CD4-positive, alpha-beta T cell treated with Interleukin-21 for 1 hour (primary cell): ENCODE measurements around the gene IL1RAPL2.
"Not testable (repeated sequence)": the region's sequence is repeated elsewhere in the genome, so short reads cannot be mapped to it uniquely, and the experiment has no call there.

ENCODE experiments used
- DNase-seq: peaks from one replicate; pipeline ENCODE4 v3.0.0-alpha.2; 2020

IL1RAPL2 gene

DNA sequence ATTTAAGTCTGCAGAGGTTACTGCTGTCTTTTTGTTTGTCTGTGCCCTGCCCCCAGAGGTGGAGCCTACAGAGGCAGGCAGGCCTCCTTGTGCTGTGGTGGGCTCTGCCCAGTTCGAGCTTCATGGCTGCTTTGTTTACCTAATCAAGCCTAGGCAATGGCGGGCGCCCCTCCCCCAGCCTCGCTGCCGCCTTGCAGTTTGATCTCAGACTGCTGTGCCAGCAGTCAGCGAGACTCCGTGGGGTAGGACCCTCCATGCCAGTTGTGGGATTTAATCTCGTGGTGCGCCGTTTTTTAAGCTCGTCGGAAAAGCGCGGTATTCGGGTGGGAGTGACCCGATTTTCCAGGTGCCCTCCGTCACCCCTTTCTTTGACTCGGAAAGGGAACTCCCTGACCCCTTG is 111.5 kb downstream of the IL1RAPL2 start:
- DNase-seq, result not testable (repeated sequence)

DNA sequence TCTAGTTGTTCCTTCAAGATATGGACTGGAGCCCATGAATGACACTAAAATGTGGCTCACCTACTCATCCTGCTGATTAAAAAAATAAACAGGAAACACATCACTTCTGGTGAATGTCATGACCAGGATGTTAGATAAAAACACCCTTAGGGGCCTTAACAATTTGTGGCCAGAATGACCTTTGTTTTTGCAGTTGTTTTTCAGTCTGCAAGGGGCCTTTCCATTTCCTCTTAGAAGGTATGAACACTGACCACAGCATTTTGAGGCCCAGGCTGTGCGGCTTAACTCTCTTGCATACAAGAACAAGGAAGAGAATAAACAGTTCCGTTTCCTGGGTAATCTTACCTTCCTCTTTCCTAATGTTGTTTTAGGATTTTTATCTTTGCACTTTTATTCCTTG is 113.2 kb downstream of the IL1RAPL2 start:
- DNase-seq, result no peak

DNA sequence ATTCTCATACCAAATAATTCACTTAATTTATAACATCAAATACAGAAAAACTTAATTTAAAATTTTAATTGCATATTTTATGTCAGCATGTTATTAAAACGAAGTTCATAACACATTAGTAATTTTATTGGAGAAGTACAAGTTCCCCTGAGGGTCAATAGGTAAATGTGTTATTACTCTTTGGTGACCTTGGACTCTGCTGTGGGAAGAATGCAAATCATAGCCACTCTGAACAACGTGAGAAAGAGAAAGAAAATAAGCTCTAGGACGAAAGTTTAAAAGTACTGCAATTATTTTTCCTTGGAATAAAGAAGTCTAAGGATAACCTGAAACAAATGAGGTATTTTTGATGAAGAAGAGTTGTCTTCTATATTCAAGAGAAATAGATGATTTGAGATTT is 115.2 kb downstream of the IL1RAPL2 start:
- DNase-seq, result no peak

DNA sequence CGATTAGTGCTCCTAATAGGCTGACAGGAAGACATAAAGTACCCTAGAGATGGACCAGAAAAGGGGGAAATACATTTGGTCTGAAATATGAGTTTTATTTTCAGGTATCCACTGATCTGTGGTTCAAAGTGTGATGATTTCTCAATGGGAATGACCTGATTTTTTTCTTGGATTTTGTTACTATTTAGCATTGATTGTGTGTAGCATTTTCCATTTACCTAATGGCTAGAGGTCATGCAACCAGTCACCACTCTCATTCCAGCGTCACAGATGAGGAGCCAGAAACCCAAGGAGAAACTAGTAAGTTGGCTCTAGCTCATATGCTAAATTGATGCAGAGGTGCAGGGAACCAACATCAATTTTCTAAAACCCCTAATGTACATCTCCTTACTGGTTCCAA is 118.1 kb downstream of the IL1RAPL2 start:
- DNase-seq, result no peak

DNA sequence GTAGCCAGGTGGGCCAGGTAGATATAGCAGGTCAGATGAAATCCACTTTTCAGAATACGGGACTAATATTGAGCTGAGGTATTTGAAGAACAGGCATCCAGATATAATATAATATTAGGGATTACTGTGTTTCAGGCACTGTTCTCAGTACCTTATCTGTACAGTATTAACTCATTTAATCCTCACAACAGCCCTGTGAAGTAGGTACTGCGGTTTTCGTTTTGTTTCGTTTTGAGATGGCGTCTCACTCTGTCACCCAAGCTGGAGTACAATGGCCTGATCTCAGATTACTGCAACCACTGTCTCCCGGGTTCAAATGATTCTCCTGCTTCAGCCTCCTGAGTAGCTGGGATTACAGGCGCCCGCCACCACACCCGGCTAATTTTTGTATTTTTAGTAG is 129.6 kb downstream of the IL1RAPL2 start:
- no peak for DNase-seq

DNA sequence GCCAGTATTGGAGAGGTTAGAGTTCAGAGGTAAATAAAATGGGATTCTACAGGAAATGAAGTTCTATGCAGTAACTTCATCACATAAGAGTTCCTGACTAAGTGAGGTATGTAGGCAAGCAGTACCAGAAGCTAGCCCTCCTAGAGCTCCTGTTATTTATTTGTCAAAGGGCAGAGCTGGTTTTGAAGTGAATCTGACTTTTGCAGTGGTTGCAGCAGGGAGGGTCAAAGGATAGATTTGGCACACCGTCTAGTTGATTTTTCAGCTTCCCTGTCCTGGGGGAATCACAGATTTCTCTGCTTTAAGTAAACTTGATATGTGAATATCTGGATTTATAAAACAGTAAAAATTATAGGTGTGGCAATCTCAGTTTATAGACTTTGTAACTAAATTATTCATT is 130.7 kb downstream of the IL1RAPL2 start:
- no peak for DNase-seq

DNA sequence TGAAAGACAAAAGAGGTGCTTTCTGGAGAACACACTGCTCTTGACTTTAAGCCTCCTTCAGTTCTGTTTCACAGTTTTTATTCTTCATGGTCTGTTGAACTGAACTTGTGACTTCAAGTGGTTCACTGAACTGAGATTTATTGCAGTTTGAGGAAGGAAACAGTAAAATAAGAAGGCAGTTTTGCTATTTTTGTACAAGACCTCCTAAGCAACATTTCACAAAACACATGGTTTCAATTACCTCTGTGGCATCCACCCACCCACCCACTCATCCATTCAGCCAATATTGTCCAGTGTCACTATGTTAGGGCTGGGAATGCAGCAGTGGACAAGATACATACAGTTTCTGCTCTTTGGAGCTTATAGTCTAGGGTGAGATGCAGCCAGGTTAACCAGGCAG is 131.3 kb downstream of the IL1RAPL2 start:
- DNase-seq, result no peak

DNA sequence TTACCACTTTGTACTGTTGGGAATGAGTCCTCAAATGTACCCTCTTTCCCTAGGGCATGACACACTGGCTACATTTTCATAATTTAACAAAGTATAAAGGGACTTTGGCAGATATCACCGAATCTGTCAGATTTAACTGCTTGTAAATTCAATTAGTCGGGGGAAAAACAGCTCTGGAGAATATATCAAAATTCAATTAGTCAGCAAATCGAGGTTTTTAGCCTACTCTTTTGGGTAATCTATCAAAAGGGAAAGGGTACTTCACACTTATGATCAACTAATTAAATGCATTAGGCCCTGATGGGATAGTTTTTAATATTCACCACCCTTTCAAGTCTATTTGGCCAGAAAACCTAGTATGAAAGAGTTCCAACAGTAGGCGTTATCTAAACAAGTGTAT is 141.0 kb downstream of the IL1RAPL2 start:
- no peak for DNase-seq

DNA sequence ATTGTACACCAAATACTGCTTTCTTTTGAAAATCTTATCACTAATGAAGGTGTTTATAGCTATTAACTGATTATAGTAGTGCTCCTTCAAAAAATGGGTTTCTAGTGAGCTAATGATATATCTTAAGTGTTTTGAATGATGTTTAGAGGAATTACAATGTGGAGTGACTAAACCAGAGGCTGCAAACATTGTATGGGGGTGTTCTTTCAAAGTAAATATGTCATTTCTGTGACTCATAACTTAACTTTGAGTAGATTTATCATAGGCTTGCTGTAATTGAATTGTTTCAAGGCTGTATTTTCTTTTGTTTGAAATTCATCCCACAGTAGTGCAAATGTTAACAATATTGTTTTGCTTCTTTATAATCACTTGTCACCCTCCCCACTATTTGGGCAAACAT is 141.6 kb downstream of the IL1RAPL2 start:
- no peak for DNase-seq

DNA sequence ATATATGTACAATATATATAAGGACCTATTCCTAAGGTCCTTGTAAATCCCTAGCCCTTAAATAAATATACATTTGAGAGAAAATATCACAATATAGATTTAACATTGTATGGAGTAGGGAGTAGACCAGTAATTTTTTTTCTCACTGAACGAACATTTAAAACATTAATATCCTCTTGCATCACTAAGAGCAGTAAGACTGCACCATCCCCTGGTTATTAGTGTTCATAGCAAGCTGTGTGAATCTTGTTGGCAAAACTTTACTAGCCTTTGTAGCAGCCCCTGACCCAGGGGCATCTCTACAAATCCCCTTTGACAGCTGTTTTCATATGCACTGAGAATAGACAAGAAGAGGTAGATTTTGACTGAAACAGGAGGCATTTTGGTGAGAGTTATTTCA is 146.5 kb downstream of the IL1RAPL2 start:
- no peak for DNase-seq

DNA sequence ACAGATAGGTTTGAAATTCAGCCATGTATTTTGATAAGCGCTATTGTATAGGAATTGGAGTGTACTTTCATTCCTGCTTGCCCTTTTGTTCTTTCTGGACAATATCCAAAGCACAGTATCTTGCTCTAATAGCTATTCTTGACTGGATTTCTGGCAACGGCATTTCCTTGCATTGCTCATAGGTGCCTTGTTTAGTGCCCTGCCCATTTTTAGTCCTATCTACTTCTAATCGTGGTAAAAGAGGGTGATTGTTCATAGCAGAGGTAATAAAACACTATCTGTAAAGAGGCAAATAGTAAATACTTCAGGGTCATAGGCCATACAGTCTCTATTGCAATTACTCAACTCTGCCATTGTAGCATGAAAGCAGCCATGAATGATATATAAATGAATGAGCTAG is 155.9 kb downstream of the IL1RAPL2 start:
- DNase-seq, result no peak

DNA sequence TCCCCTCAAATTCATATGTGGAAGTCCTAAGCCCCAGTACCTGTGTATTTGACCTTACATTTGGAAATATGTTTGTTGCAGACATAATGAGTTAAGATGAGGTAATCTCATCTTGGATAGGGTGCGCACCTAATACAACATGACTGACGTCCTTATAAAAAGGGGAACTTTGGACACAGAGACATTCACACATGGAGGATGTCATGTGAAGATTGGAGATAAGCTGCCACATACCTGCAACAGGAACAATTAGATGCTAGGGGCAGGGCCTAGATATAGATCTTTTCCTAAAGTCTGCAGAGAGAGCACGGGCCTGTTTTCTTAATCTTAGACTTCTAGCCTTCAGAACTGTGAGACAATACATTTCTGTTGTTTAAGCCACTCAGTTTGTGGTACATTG is 162.5 kb downstream of the IL1RAPL2 start:
- no peak for DNase-seq

DNA sequence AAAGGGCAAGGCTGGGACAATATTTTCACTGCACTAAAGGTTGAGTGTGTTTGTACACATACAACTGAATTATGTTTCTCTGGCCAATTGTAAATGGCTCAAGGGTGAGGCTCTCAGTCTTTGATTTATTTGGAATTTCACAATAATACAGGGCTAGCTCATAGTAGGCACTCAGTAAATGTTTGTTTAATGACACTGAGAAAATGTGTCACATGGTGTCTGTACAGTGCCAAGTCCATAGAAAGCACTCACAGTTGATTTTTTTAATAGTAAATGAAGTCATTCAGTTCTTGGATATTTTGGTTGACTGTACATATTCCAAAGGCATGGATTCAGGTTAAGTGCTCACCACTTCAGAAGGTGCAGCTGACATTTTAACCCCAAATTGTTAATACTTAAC is 176.4 kb downstream of the IL1RAPL2 start:
- no peak for DNase-seq

DNA sequence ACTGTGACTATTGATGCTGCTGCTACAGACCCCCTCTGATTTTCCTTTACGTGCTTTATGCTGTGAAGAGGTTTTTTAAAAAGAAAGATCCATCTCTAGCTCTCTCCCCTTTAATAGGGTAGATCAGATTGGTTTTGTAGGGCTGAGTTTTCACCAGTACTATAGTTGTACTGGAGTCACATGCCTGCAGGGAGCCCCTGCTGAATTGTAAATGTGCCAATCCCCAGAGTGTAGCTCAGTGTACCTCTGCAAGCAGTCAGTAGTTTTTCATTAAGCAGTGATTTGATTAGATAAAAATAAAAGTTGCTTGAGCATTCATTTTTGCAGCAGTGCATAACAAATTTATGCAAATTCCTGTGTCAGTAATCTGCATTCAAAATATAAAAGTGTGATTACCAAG is 179.2 kb downstream of the IL1RAPL2 start:
- no peak for DNase-seq

DNA sequence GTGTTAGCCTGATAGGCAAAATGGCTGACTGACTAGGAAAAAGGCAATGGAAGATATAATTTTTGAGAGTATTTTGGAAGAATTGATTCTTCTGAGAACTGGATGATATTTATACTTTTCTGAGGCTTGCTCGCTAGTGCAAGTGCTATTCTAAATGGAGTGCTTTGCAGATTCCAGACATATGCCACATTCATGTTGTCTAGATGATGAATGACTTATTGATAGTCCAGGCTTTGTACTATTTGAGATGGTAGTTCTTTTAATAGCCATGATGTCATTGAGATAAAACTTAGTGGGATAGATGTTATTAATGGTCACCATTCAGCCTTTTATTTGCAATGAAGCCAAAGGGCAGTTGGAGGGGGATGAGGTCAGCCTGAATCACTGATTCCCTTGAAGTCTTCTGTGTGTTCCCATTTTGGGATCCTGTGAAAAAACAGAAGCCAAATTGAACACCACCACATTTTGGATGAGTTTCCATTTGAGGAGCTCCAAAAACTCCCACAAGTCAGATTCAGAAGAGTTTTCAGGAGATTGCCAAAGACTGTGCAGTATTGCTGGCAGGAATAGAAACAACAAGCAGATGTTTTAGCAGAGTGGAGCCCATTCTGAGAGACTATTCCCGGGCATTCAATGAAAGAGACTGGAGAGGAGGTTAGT is 184.1 kb downstream of the IL1RAPL2 start:
- DNase-seq, result no peak

DNA sequence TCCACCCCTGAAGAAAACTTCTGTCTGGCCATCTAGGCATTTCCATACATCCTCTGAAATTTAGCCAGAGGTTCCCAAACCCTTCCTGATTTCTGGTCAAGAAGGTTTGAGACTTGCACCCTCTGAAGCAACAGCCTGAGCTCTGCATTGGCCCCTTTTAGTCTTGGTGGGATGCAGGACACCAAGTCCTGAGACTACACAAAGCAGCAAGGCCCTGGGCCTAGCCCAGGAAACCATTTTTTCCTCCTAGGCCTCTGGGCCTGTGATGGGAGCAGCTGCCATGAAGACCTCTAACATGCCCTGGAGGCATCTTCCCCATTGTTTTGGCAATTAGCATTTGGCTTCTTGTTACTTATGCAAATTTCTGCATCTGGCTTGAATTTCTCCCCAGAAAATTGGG is 196.6 kb downstream of the IL1RAPL2 start:
- no peak for DNase-seq

DNA sequence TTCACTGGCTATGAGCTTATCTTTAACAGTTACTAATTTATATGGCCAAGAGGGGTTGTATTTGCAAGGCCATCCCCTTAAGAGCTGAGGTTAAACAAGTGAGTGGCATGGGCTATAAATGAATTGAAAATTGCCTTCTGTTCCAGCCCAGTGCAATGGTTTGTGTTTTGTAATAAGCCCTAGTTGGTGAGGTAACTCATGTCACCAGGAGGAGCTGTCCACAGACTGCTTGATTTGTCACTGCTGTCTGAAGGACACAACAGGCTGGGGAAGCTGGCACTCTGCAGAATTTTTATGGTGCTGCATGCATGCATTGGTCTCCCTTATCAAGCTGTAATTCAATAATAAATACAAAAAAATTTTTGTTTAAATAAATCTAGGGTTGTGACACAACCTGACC is 223.8 kb downstream of the IL1RAPL2 start:
- no peak for DNase-seq

DNA sequence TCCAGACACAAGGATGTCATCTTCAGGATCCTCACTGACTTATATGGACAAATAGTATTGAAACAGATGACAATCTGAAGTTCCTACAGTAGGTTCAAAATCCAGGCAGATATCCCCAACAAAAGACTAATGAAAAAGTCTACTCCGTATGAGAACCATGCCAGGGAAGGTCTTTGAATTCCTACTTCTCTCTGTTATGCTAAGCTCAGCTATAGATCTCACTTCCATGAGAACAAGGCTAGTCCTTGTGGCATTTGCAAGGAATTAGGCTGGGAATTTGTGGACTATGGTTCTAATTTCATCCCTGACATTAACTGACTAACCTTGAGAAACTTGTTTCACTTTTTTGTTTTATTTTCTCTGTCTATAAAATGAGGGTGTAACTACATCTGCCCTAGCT is 229.8 kb downstream of the IL1RAPL2 start:
- DNase-seq, result no peak

DNA sequence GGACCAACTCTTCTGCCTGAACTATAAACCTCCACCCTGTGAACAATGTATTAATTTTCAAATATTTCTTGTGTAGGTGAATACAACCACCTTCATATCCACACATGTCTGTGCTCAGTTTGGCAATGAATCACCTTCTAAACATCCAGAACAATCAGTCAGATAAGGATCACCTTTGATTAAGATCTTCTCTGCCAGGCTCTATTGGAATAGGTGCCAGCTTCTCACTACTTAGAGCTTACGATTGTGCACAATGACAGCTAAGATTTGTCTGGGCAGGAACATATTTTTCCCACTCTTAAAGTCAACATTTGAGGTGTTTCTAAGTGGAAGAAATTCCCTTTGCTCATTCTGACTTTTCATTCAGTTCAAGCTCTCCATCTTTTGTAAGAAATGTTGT is 237.2 kb downstream of the IL1RAPL2 start:
- DNase-seq, result no peak

DNA sequence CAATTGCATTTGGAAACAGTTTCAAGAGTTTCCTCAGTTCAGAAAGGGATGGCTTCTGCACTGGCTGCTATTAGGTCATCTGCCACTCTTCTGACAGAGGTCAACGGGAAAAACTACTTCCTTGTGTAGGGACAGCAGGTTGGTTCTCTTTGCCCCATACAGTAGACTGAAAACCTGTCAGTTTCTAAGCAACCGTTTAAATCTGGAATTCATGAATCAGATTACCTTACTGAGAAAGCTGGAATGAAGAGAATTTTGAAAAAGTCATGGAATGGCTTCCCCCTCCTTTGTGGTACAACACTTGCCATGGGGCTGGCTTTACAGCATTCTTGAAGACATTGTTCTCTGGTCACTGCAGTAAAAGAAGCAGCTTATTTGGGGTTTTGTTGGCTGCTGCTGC is 240.3 kb downstream of the IL1RAPL2 start:
- no peak for DNase-seq

DNA sequence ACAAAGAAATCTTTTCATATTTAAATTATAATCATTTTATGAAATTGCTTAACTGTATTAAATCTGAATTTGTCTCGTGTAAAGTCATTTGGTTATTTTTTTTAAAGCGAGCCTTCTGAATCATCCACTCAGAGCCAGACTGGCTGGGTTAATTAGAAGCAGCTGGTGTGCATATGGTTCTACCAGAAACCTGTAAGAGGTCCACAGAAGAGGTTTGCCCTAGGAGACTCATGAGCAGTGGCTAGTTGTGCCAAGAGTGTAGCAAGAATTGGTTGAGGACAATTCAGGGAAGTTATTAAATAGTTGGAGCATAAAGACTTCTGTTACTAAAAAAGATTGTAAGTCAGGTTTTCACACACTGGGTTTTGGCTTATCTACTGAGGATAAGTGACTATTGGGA is 267.4 kb downstream of the IL1RAPL2 start:
- no peak for DNase-seq

DNA sequence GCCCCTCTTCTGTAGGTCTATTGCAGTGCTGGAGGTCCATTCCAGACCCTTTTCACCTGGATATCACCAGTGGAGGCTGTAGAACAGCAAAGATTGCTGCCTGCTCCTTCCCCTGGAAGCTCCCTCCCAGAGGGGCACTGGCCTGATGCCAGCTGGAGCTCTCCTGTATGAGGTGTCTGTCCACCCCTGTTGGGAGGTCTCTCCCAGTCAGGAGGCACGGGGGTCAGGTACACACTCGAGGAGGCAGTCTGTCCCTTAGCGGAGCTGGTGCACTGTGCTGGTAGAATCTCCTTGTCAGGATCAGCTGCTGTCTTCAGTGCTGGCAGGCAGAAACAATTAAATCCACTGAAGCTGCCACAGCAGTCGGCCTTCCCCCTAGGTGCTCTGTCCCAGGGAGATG is 276.6 kb downstream of the IL1RAPL2 start:
- DNase-seq, result no peak

DNA sequence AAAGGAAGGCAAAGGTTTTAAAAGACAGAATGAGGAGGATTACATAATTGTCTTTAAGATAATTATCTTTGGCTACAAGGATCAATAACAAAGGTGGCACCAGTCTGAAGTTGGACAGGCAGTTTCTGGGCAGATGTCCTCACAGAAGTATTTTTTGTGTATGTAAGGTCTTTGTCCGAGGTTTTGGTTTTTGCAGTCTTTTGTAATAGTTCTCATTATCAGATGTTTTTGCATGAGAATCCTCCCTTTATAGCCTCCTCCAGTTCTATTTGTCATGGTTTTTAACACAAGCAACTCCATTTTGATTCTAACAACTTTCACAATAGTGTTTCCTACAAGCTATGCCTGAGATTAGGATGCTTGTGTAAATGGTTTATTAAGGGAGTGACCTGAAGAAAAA is 286.2 kb downstream of the IL1RAPL2 start:
- no peak for DNase-seq

DNA sequence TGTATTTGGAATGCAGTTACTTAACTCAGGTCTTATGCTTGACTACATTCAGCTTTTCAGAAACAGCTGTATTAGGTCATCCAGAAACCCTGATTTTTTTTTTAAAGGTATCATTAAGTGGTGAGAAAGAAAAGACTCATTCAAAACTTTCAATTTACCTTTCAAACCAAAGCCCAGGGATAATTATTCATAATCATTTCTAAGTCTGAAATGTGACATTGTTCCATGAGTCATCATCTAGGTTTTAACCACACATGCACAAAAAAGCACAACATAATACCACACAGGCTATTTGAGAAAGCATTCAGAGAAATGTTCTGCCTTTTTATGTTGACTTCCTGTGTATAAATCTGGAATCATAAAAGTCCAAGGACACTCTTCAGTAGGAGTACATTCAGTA is 288.2 kb downstream of the IL1RAPL2 start:
- no peak for DNase-seq

DNA sequence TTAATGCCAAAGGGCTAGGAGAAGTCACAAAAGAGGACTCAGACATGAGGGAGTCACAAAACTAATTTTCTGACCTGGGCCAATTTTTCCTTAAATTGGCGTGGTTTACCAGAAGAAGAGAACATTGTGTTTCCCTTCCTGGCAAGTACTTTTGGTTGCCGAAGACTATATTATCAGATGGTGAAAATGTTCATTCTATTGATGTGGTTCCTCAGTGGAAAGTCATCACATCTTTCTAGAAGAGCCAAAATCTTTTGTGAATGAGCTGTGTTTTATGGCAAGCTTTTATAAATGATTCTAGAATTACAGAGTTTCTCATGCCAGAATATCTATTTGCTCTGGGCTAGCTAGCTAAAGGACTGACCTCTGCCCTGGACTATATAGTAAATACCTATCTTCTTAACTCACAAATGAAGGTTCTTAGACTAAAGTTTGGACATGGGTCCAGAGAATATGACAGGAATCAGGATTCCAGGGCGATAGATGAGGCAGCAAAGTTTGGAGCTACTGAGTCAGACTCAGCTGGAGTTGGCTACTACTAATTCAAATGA is 288.9 kb downstream of the IL1RAPL2 start:
- no peak for DNase-seq

DNA sequence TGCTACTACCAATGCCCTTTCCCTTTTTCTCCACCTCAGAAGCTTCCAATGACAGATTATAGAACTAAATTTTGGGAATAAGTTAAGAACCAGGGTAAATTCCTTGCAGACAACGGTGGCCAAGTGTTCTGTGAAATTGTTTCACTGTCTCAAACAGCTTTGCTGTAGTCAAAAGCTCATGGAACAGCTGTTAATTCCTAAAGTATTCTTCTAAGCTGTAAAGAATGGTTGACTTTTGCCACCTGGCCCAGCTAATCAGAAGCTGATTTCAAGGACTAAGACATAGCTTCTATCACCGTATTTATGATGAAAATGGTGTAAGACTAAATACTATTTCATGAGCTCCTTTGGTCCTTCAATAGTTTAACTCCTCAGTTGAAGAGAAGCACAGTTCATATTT is 297.5 kb downstream of the IL1RAPL2 start:
- no peak for DNase-seq
